VCaP (cell line): ENCODE data around the gene ITGA4.
A peak's percentile ranks its signal among the peaks of the same experiment; 100 is the strongest.

Source experiments
- H3K27ac ChIP-seq: fragments of 450-650 bp; 2 replicates; pipeline ENCODE4 v1.5.1; 2017
- CTCF ChIP-seq: fragments of 450-650 bp; conservative IDR thresholded peaks from 2 replicates; pipeline ENCODE4 v1.5.1; 2017; ENCODE audit warnings: mild to moderate bottlenecking, moderate library complexity

ITGA4 gene

GRCh38 chr2:181457121-181457740 lies at the start of gene ITGA4:
Gene ITGA4 (plus strand): TSS chr2:181457386. CDS start chr2:181457655, 269 bp downstream.
- peak; percentile 76 for TF ChIP-seq CTCF
- no peak within 1 kb of the TSS for H3K27ac ChIP-seq

GRCh38 chr2:181408861-181409260 lies 48.3 kb upstream of the ITGA4 start:
- H3K27ac ChIP-seq, result no peak overlapping the region
- TF ChIP-seq CTCF, result no peak

GRCh38 chr2:181411105-181411849 lies 45.9 kb upstream of the ITGA4 start:
- no peak for TF ChIP-seq CTCF
- H3K27ac ChIP-seq, result no peak overlapping the region

GRCh38 chr2:181419129-181419855 lies 37.9 kb upstream of the ITGA4 start:
- H3K27ac ChIP-seq, result no peak overlapping the region
- no peak for TF ChIP-seq CTCF

GRCh38 chr2:181420259-181421130 lies 36.7 kb upstream of the ITGA4 start:
- no peak overlapping the region for H3K27ac ChIP-seq
- TF ChIP-seq CTCF, result no peak

GRCh38 chr2:181421131-181421458 lies 36.1 kb upstream of the ITGA4 start:
- H3K27ac ChIP-seq, result no peak overlapping the region
- TF ChIP-seq CTCF, result no peak

- H3K27ac ChIP-seq, result no peak overlapping the region
- TF ChIP-seq CTCF, result no peak
Measured at GRCh38 chr2:181421464-181421863, 35.7 kb upstream of the ITGA4 start.
